Common myeloid progenitor, CD34-positive (primary cell): ENCODE results near the gene SEZ6.

ENCODE experiments used
- CTCF ChIA-PET: fragments of 350-600 bp; sonication (Branson Sonifier 250); formaldehyde crosslinking; loops from one replicate; lab custom pipeline; 2021; ENCODE audit warnings: antibody characterized with exemption; lab: Charles Lee
- POLR2A ChIA-PET: fragments of 350-600 bp; sonication (Branson Sonifier 250); formaldehyde crosslinking; loops from one replicate; lab custom pipeline; 2021; ENCODE audit warnings: antibody characterized with exemption; lab: Charles Lee
- DNase-seq, 3 donors: peaks; one replicate each; pipeline versions ENCODE4 v3.0.0 to v3.0.0-alpha.2; 2013
- H3K27ac ChIP-seq, 2 experiments: 1 replicate in 1 of 2; 2 replicates in 1 of 2; pipeline ENCODE4 v1.7.0; 2013; ENCODE audit warnings: inconsistent platforms in 2 of 2, low read length in 2 of 2, mild to moderate bottlenecking in 2 of 2, low read depth in 1 of 2, moderate library complexity in 1 of 2; ENCODE audit not compliant: severe bottlenecking in 2 of 2, insufficient read depth in 1 of 2, poor library complexity in 1 of 2
- H3K27me3 ChIP-seq, 5 experiments: replicated peaks in 2 of 5; 1 replicate in 3 of 5; 2 replicates in 2 of 5; pipeline versions ENCODE4 v1.6.1 to v1.7.0; 2013; ENCODE audit warnings: low read length in 4 of 5, mild to moderate bottlenecking in 2 of 5, moderate library complexity in 2 of 5, inconsistent platforms in 1 of 5; ENCODE audit not compliant: insufficient read depth in 5 of 5, control insufficient read depth in 4 of 5
- H3K36me3 ChIP-seq, 4 experiments: 1 replicate in 2 of 4; 2 replicates in 2 of 4; pipeline versions ENCODE4 v1.6.1 to v1.7.0; 2013; ENCODE audit warnings: low read length in 3 of 4, control low read depth in 1 of 4, mild to moderate bottlenecking in 1 of 4; ENCODE audit not compliant: control insufficient read depth in 4 of 4, insufficient read depth in 4 of 4
- H3K4me1 ChIP-seq, 4 experiments: 1 replicate in 3 of 4; 2 replicates in 1 of 4; pipeline versions ENCODE4 v1.6.1 to v1.7.1; 2013; ENCODE audit warnings: low read length in 3 of 4, mild to moderate bottlenecking in 3 of 4, control low read depth in 1 of 4, inconsistent platforms in 1 of 4, moderate library complexity in 1 of 4; ENCODE audit not compliant: control insufficient read depth in 4 of 4, insufficient read depth in 4 of 4; ENCODE audit errors: control extremely low read depth in 1 of 4
- H3K4me3 ChIP-seq, 7 experiments: 1 replicate in 4 of 7; 2 replicates in 3 of 7; pipeline versions ENCODE4 v1.5.1 to v1.7.0; 2013; ENCODE audit warnings: mild to moderate bottlenecking in 7 of 7, low read length in 6 of 7, moderate library complexity in 6 of 7, inconsistent platforms in 2 of 7, low read depth in 2 of 7, control low read depth in 1 of 7; ENCODE audit not compliant: insufficient read depth in 4 of 7, control insufficient read depth in 1 of 7; ENCODE audit errors: extremely low read depth in 1 of 7
- H3K9me3 ChIP-seq, 5 experiments: 1 replicate in 4 of 5; 2 replicates in 1 of 5; pipeline versions ENCODE4 v1.6.1 to v1.7.1; 2013; ENCODE audit warnings: low read length in 4 of 5, mild to moderate bottlenecking in 2 of 5, inconsistent platforms in 1 of 5, low read depth in 1 of 5, moderate library complexity in 1 of 5; ENCODE audit not compliant: control insufficient read depth in 4 of 5, insufficient read depth in 2 of 5; ENCODE audit errors: control extremely low read depth in 1 of 5
- WGBS: methylation state at CpG from one replicate; pipeline ENCODE4 v1.1.5; 2013; ENCODE audit not compliant: insufficient coverage; 5-methylcytosine and 5-hydroxymethylcytosine counted together

The SEZ6 gene

DNA sequence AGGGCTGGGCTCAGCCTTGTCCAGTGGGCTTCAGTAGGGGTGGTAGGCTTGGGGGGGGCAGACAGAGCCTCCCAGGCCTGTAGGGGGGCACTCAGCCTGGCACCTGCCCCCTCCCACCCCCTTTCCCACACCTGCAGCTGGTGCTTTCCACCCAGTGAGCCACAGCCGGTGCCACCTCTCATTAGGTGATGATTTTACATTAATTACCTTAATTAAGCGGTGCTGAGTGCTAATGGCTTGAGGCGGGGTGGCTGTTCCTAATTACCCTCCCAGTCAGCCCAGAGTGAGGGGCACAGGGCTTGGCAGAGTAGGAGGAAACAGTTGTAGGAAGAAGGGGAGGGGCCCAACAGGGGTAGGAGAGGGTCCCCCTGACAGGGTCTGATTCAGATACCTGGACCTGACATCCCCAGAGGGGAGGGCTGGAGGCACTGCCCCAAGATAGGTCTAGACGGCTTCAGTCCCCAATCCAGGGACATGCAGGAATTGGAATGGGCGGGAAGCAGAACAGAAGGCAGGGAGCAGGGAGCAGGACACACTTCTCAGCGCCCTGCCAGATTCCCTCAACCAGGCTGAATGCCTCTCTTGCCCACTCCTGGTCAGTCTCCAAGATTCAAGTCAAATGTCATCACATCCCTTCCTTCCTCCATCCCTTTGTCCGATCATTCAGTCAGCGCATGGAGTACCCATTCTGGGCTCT lies 28.0 kb downstream of the SEZ6 start:
- H3K9me3 ChIP-seq = no peaks in the 10 kb centered on the region
- H3K4me3 ChIP-seq = no peak overlapping the region
- no peaks in the 10 kb centered on the region for H3K36me3 ChIP-seq
- 86% methylated on average over 6 of the region's 8 CpGs for WGBS
- H3K27me3 ChIP-seq = peaks cover 0 to 5% (median 0%) of the 10 kb centered on the region in 5 experiments
- peaks cover under 1 to 18% (median 13%) of the 10 kb centered on the region in 4 experiments for H3K4me1 ChIP-seq
- H3K27ac ChIP-seq = no peak overlapping the region
- ChIA-PET POLR2A (no interaction called here), CTCF (interaction anchor here (0.7 kb wide), 1 partner anchor 12 kb away, joined by 3 read pairs; no protein-coding TSS in a partner anchor)
- DNase-seq = no peak

DNA sequence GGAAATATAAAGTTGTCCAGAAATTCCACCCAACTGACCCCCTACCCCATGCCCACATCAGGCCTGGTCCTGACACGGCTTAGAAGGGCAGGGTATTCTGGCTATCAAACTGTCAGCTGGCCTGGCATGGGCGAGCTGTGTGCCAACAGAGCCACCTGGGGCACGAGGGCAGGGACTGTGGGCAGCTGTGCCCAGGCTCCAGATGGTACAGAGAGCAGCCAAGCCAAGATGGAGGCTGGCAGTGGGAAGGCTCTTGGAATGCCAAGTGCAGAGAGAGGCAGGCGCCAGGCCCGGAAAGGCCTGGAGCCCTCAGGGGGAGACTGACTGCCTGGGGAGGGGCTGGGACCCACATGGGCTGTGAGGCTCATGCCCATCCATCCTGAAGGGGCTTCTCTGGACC lies 30.2 kb downstream of the SEZ6 start:
- Histone ChIP-seq H3K4me3 (no peak overlapping the region), H3K9me3 (no peaks in the 10 kb centered on the region), H3K27ac (no peak overlapping the region), H3K36me3 (no peaks in the 10 kb centered on the region), H3K27me3 (peaks cover 0 to 5% (median 0%) of the 10 kb centered on the region in 5 experiments), H3K4me1 (no peaks in the 10 kb centered on the region)
- CTCF ChIA-PET = interaction anchor here (0.8 to 1.1 kb wide), 2 partner anchors 10 to 144 kb away, joined by 3 to 7 read pairs; no protein-coding TSS in a partner anchor
- DNase-seq = no peak
- POLR2A ChIA-PET = no interaction called here
- WGBS = 90% methylated on average over 5 of the region's 5 CpGs

DNA sequence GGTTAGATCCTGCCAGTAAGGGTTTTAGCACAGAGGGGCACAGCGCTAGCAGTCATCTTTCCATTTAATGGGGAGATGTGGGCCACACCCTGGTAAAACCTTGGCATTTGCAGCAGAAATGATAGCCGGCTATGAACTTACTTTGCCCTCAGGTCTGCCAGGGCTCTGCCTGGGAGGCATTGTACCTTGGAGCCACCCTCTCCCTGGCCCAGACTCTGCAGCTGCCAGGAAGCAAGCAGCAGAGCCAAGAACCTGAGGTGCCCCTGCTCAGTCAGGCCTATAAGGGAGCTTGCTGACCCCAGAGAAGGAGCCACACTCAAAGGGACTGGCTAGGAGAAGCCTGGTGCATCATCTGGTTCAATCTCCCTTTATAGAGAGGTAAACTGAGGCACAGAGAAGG lies 30.8 kb downstream of the SEZ6 start:
- WGBS = 90% methylated on average over 2 of the region's 2 CpGs
- H3K27ac ChIP-seq = no peak overlapping the region
- H3K4me1 ChIP-seq = no peaks in the 10 kb centered on the region
- ChIA-PET POLR2A (no interaction called here), CTCF (interaction anchor here (0.8 to 1.1 kb wide), 2 partner anchors 10 to 145 kb away, joined by 3 to 7 read pairs; no protein-coding TSS in a partner anchor)
- no peak overlapping the region for H3K4me3 ChIP-seq
- DNase-seq = no peak
- H3K9me3 ChIP-seq = no peaks in the 10 kb centered on the region
- H3K27me3 ChIP-seq = peaks cover 0 to 5% (median 0%) of the 10 kb centered on the region in 5 experiments
- H3K36me3 ChIP-seq = no peaks in the 10 kb centered on the region

DNA sequence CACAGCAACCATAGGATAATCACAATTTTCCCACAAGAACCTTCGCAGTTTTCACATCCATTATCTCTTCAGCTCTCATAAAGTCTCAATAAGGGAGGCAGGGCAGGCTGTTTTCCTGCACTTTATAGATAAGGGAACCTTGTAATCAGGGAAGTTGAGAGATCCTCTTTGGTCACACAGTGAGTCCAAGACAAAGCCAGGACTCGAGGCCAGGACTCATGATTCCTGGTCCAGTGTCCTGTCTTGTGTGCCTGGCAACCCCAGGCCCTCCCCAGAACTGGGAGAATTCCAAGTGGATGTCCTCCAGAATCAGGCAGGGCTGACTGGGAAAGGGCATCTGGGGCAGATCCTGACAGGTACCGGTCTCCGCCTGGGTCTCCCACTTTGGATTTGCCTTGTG lies 31.4 kb downstream of the SEZ6 start:
- no peaks in the 10 kb centered on the region for H3K9me3 ChIP-seq
- no peak for DNase-seq
- H3K4me3 ChIP-seq = no peak overlapping the region
- no peaks in the 10 kb centered on the region for H3K36me3 ChIP-seq
- ChIA-PET CTCF (interaction anchor here (0.7 to 2.0 kb wide), 4 partner anchors 10 to 142 kb away, joined by 3 to 16 read pairs (median 4); no protein-coding TSS in a partner anchor), POLR2A (no interaction called here)
- H3K27ac ChIP-seq = no peak overlapping the region
- whole genome bisulfite sequencing = 89% methylated on average over 4 of the region's 4 CpGs
- no peaks in the 10 kb centered on the region for H3K4me1 ChIP-seq
- H3K27me3 ChIP-seq = peaks cover 0 to 5% (median 0%) of the 10 kb centered on the region in 5 experiments

DNA sequence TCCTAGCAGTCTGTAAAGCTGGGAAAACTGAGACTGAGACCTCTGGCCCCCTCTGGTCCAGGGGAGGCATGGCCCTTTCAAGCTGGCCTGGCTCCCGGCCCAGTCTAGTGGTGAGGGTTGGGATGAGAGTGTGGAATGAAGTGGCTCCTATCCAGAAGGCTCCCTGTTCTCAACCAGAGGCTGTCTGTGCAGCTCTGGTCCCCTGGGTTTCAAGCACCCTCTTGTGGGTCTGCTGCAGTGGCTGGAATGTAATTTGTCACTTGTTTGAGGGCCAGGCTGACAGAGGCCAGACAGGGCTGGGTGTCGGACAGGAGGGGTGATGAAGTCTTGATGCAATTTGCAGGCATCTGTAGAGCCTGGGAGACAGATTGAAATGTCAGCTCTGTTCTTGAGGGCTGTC lies 32.4 kb downstream of the SEZ6 start:
- WGBS = 100% methylated on average over 2 of the region's 2 CpGs
- Histone ChIP-seq H3K27ac (no peak overlapping the region), H3K27me3 (peaks cover 0 to 7% (median 0%) of the 10 kb centered on the region in 5 experiments), H3K4me3 (no peak overlapping the region), H3K36me3 (no peaks in the 10 kb centered on the region), H3K4me1 (no peaks in the 10 kb centered on the region), H3K9me3 (no peaks in the 10 kb centered on the region)
- no peak for DNase-seq
- ChIA-PET POLR2A (interaction anchor here (1.0 kb wide), 1 partner anchor 12 kb away, joined by 3 read pairs; no protein-coding TSS in a partner anchor), CTCF (interaction anchor here (0.7 to 2.0 kb wide), 9 partner anchors 9 to 151 kb away, joined by 3 to 16 read pairs (median 3); no protein-coding TSS in a partner anchor)

DNA sequence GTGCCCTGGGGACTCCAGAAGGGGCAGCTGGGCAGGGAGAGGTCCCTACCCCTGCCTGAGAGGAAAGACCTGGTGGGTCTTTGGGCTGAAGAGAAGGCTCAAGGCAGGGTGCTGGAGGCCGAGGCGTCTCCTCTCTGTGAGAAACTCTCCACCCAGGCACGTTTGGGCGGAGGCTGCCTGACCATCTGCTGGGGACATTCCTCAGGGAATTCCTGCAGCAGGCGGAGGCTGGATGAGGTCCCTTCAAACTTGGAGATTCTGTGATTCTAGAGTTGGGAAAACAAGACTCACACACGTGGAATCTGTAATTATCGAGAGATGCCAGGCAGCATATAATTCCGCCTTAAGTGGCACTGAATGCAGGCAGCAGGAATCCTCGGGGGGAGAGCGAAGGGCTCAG lies 33.4 kb downstream of the SEZ6 start:
- POLR2A ChIA-PET = no interaction called here

DNA sequence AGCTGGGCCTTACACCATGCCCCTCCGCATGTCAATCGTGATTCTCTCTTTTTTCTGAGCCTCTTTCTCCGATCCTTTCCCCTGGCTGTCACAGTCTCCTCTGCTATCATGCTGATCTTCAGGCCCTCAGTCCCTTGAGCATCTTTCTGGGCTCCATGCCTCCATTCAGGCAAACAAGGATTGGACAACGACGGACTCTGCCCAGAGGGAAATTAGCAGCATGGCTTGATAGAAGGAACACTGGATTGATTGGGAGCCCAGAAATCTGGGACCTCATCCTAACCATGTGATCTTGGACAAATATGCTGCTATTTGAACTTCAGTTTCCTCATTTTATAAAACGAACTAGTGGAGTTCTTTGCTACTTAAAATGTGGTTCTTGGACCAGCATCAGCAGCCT lies 35.0 kb downstream of the SEZ6 start:
- H3K27ac ChIP-seq = no peak overlapping the region
- no peak for DNase-seq
- no peak overlapping the region for H3K4me3 ChIP-seq
- peaks cover 0 to 5% (median 0%) of the 10 kb centered on the region in 5 experiments for H3K27me3 ChIP-seq
- 84% methylated on average over 6 of the region's 6 CpGs for WGBS
- H3K4me1 ChIP-seq = peaks cover 0 to 10% (median 1%) of the 10 kb centered on the region in 4 experiments
- POLR2A ChIA-PET = no interaction called here
- no peaks in the 10 kb centered on the region for H3K36me3 ChIP-seq
- CTCF ChIA-PET = no interaction called here
- H3K9me3 ChIP-seq = no peaks in the 10 kb centered on the region

More for the DNA sequence above, 33.4 kb downstream of the SEZ6 start:
- peaks cover 0 to 5% (median 0%) of the 10 kb centered on the region in 5 experiments for H3K27me3 ChIP-seq
- WGBS = 93% methylated on average over 10 of the region's 10 CpGs
- CTCF ChIA-PET = interaction anchor here (1.0 to 1.6 kb wide), 5 partner anchors 9 to 152 kb away, joined by 3 to 4 read pairs (median 3); no protein-coding TSS in a partner anchor
- no peak overlapping the region for H3K27ac ChIP-seq
- H3K4me3 ChIP-seq = no peak overlapping the region
- DNase-seq = no peak
- H3K4me1 ChIP-seq = peaks cover 0 to 1% (median 0%) of the 10 kb centered on the region in 4 experiments
- no peaks in the 10 kb centered on the region for H3K36me3 ChIP-seq
- H3K9me3 ChIP-seq = no peaks in the 10 kb centered on the region
